Lower lobe of right lung (tissue), 2 donors: Measurements from ENCODE around the gene RALGAPA1. TPM values are rescaled to one million over a fixed set of nuclear protein-coding genes. Genes with fewer than 3 reads are reported as not detected.

Experiments
- ATAC-seq, 2 donors: fragments of 200-7000 bp; cut with Tn5 transposase; one replicate each; pipeline ENCODE4 v1.9.1; 2020 to 2022; ENCODE audit warnings: mild to moderate bottlenecking in 2 of 2, moderate library complexity in 2 of 2
- DNase-seq: peaks from one replicate; pipeline ENCODE4 v3.0.0-alpha.2; 2020
- H3K27ac ChIP-seq: fragments of 200-600 bp; one replicate; pipeline ENCODE4 v1.8.0; 2022
- H3K27me3 ChIP-seq: fragments of 200-600 bp; one replicate; pipeline ENCODE4 v1.8.0; 2022; ENCODE audit warnings: low read depth
- H3K36me3 ChIP-seq: fragments of 200-600 bp; one replicate; pipeline ENCODE4 v1.8.0; 2022; ENCODE audit warnings: mild to moderate bottlenecking
- H3K4me1 ChIP-seq: fragments of 200-600 bp; one replicate; pipeline ENCODE4 v1.8.0; 2022
- H3K4me3 ChIP-seq: fragments of 200-600 bp; one replicate; pipeline ENCODE4 v1.8.0; 2022; ENCODE audit warnings: mild to moderate bottlenecking
- H3K9me3 ChIP-seq: fragments of 200-600 bp; one replicate; pipeline ENCODE4 v1.8.0; 2022
- intact Hi-C: fragments of 100-400 bp; cut with DNase I; formaldehyde crosslinking; loops from one replicate; pipeline ENCODE4 v1.11.0; 2022
- total RNA-seq: library from RNA; stranded (reverse); fragmentation: NEBNext Ultra II Directional; extraction: Animal tissue kit (Norgen Biotek cat#: 25700); gene quantifications from one replicate; pipeline ENCODE4 v1.2.1, GENCODE V29; 2021
- TF ChIP-seq, protein P1 (sequence below): fragments of 200-600 bp; IDR thresholded peaks from one replicate; pipeline ENCODE4 v1.8.0; 2022; ENCODE audit warnings: antibody characterized with exemption, mild to moderate bottlenecking
- donor health status: DM: no; HTN: yes; CAD: no; lungs with severe emphysema.

RALGAPA1 gene
- total RNA-seq, 1 donor from 2014 or later: 64.9 TPM

DNA sequence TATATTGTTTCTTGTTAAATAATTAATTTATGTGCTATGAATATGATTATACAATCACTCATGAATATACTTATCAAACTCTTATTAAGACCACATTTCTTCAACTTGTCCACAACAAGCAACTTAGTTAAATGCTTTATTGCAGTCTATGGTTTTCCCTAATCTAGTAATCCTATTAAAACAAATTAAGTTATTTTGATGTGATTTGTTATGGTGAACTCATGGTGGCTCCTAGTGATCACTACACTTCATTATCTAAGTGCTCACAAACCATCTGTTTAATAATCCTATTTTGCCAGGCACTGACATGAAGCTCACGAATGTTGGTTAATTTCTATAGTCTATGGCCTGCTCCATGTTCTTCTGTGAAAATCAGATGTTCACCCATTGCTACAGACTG lies 232.2 kb downstream of the RALGAPA1 start:
- Histone ChIP-seq H3K27ac (no peak overlapping the region), H3K4me1 (no peaks in the 10 kb centered on the region), H3K4me3 (no peak overlapping the region), H3K9me3 (no peaks in the 10 kb centered on the region), H3K27me3 (no peaks in the 10 kb centered on the region), H3K36me3 (peaks cover 7% of the 10 kb centered on the region)
- TF ChIP-seq, protein P1, sequence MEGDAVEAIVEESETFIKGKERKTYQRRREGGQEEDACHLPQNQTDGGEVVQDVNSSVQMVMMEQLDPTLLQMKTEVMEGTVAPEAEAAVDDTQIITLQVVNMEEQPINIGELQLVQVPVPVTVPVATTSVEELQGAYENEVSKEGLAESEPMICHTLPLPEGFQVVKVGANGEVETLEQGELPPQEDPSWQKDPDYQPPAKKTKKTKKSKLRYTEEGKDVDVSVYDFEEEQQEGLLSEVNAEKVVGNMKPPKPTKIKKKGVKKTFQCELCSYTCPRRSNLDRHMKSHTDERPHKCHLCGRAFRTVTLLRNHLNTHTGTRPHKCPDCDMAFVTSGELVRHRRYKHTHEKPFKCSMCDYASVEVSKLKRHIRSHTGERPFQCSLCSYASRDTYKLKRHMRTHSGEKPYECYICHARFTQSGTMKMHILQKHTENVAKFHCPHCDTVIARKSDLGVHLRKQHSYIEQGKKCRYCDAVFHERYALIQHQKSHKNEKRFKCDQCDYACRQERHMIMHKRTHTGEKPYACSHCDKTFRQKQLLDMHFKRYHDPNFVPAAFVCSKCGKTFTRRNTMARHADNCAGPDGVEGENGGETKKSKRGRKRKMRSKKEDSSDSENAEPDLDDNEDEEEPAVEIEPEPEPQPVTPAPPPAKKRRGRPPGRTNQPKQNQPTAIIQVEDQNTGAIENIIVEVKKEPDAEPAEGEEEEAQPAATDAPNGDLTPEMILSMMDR: no peak
- intact Hi-C loops: no loop called here
- DNase-seq (no peak), ATAC-seq (no peak)

DNA sequence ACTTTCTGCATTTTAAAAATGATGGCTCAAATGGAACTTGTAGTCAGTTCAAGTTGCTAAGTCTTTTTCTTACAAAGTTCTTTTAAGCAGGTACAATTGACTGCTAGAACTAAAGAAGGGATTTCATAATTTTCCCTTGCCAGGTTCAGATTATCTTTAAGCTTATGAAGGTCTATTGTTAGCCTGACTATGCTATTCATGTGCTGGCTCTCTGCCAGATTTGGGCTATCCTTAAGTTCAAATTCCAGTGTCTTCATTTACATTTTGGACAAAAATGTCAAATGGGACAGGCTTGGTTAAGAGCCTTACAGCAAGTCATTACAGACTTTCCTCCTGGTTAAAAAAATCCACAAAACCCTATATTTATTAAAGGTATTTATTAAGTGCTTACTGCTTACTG lies 232.8 kb downstream of the RALGAPA1 start:
- Histone ChIP-seq H3K36me3 (peaks cover 7% of the 10 kb centered on the region), H3K9me3 (no peaks in the 10 kb centered on the region), H3K4me1 (no peaks in the 10 kb centered on the region), H3K4me3 (no peak overlapping the region), H3K27me3 (no peaks in the 10 kb centered on the region), H3K27ac (no peak overlapping the region)
- ATAC-seq: no peak
- TF ChIP-seq, protein P1: no peak
- DNase-seq: no peak
- intact Hi-C loops: no loop called here

DNA sequence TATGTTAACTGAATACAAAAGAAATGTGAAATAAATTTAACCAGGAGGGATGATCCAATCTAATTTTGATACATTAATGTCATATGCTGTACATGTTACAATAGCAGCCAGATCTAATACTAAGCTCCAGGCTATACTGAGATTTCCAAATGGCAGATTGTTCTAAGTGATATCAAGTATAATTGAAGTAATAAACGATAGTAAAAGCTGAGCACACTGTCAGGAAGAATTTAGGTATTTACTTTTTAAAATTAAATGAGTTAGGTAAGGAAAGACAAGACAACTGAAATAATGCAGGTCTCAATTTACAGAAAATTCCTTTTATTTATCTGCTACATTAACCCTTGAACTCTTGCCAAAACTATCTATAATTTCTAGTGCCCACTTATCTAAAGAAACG lies 235.2 kb downstream of the RALGAPA1 start:
- no peak for ATAC-seq
- no peak overlapping the region for H3K4me3 ChIP-seq
- H3K4me1 ChIP-seq: no peaks in the 10 kb centered on the region
- H3K36me3 ChIP-seq: peaks cover 7% of the 10 kb centered on the region
- no peak overlapping the region for H3K27ac ChIP-seq
- TF ChIP-seq, protein P1: no peak
- no peaks in the 10 kb centered on the region for H3K9me3 ChIP-seq
- no peaks in the 10 kb centered on the region for H3K27me3 ChIP-seq
- no peak for DNase-seq
- intact Hi-C loops: no loop called here

DNA sequence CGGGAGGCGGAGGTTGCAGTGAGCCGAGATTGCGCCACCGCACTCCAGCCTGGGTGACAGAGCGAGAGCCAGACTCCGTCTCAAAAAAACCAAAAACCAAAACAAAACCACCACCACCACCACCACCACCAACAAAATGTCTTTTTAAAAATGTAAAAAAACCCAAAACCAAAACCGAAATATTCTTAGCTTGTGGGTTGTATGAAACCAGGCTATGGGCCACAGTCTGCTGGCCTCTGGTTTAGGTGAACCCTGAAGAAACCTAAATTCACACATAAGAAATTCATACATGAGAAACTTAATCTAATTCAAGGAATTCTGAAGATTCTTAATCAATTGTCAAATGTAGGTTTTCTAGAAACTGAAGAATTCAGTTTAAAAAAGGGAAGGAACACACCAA lies 237.5 kb downstream of the RALGAPA1 start:
- Histone ChIP-seq H3K36me3 (peaks cover 7% of the 10 kb centered on the region), H3K27me3 (no peaks in the 10 kb centered on the region), H3K9me3 (no peaks in the 10 kb centered on the region), H3K4me1 (no peaks in the 10 kb centered on the region), H3K27ac (no peak overlapping the region), H3K4me3 (no peak overlapping the region)
- DNase-seq (no peak), ATAC-seq (no peak)
- TF ChIP-seq, protein P1: no peak
- intact Hi-C loops: no loop called here

DNA sequence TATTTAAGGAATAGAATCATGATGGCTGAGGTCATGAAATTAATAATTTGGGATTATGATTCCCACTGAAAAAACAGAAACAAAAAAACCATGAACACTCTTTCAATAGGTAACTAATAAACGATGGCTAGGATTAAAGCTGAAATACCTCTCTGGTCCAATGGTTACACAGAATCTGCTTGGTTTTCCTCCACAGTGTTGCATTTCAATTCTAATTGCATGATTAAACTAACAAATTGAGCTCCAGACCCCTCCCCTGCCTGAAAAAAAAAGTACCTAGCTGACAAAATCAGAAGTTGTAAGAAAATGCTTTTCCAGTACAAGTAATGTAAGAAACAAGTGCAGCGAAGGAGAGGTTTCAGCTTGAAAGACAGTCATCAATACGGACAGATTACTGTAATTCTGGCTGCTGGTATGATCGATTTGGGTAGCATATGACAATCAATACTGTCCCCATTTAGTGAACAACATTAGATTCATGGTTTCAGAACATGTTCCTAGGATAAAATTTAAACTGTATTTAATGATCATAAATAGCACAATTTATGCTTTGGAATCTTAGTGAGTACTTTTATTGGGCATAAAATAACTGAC lies 243.1 kb downstream of the RALGAPA1 start:
- DNase-seq (no peak), ATAC-seq (no peak)
- no peaks in the 10 kb centered on the region for H3K27me3 ChIP-seq
- TF ChIP-seq, protein P1: no peak
- no peaks in the 10 kb centered on the region for H3K36me3 ChIP-seq
- no peak overlapping the region for H3K27ac ChIP-seq
- H3K4me1 ChIP-seq: no peaks in the 10 kb centered on the region
- H3K9me3 ChIP-seq: no peaks in the 10 kb centered on the region
- no peak overlapping the region for H3K4me3 ChIP-seq
- intact Hi-C loops: no loop called here
